K562 (cell line): Measurements from ENCODE around the gene PDE4D.

Experiments used
- CHD7 ChIP-seq: fragments of 200-600 bp; sonication (generic); IDR thresholded peaks from one replicate; pipeline ENCODE4 v1.6.1; 2012; ENCODE audit warnings: mild to moderate bottlenecking, low read depth, low read length, inconsistent platforms
- CTCF ChIP-seq, 3 experiments: IDR thresholded peaks in 2 of 3; conservative IDR thresholded peaks in 1 of 3; 2 replicates each; pipeline ENCODE4 v1.5.1; 2011 to 2012; ENCODE audit warnings: low read length in 3 of 3, mild to moderate bottlenecking in 3 of 3, control low read depth in 2 of 3, improper control_type of control experiment in 1 of 3, inconsistent platforms in 1 of 3, low read depth in 1 of 3, mixed read lengths in 1 of 3, moderate library complexity in 1 of 3; ENCODE audit not compliant: insufficient read depth in 2 of 3
- ELK1 ChIP-seq: sonication (generic); formaldehyde crosslinking; IDR thresholded peaks from 2 replicates; pipeline ENCODE4 v1.8.1; 2022; ENCODE audit warnings: missing genetic modification reagents
- FOSL1 ChIP-seq: fragments of 200-800 bp; sonication (Bioruptor generic); conservative IDR thresholded peaks from 2 replicates; pipeline ENCODE4 v1.6.1; 2016; ENCODE audit warnings: missing genetic modification characterization, missing compliant biosample characterization
- FOXJ2 ChIP-seq: fragments of 200-800 bp; sonication (Bioruptor generic); IDR thresholded peaks from 2 replicates; pipeline ENCODE4 v1.6.1; 2016; ENCODE audit warnings: missing genetic modification characterization, missing compliant biosample characterization
- HDAC2 ChIP-seq: fragments of 450-650 bp; IDR thresholded peaks from 2 replicates; pipeline ENCODE4 v1.6.1; 2016; ENCODE audit warnings: mild to moderate bottlenecking
- RBM17 ChIP-seq: fragments of 200-400 bp; formaldehyde crosslinking; IDR thresholded peaks from 2 replicates; pipeline ENCODE4 v1.6.1; 2017; ENCODE audit warnings: low read depth, mild to moderate bottlenecking, low read length, borderline replicate concordance
- TBL1XR1 ChIP-seq, 2 experiments: IDR thresholded peaks; 2 replicates each; pipeline ENCODE4 v1.6.1; 2012; ENCODE audit warnings: improper control_type of control experiment in 2 of 2, low read length in 2 of 2, mild to moderate bottlenecking in 1 of 2
- ZBTB26 ChIP-seq: fragments of 450-650 bp; formaldehyde crosslinking; IDR thresholded peaks from 2 replicates; pipeline ENCODE4 v1.4.0; 2022; ENCODE audit warnings: missing genetic modification characterization
- ZNF143 ChIP-seq: sonication (generic); formaldehyde crosslinking; IDR thresholded peaks from 2 replicates; pipeline ENCODE4 v1.9.0; 2022; ENCODE audit warnings: mild to moderate bottlenecking, missing genetic modification reagents
- ZNF444 ChIP-seq: fragments of 250-450 bp; sonication (Bioruptor Pico); IDR thresholded peaks from 2 replicates; pipeline ENCODE4 v1.4.0; 2020; ENCODE audit warnings: mild to moderate bottlenecking, moderate library complexity

GRCh38 chr5:59753599-59753998 is 139.9 kb downstream of the PDE4D start:
- no peak for TF ChIP-seq ELK1 (CRISPR knock-in tag)
- no peak for TF ChIP-seq FOSL1
- no peak for TF ChIP-seq HDAC2
- no peak for TF ChIP-seq CHD7
- no peak for TF ChIP-seq ZBTB26 (CRISPR knock-in tag)
- TF ChIP-seq CTCF (IDR thresholded peaks at IDR 0.05 in 2 of 3, conservative IDR thresholded peaks at IDR 0.05 in 1 of 3; ENCODE audit: insufficient read depth in 2 of 3, low read depth in 1 of 3, low read length in 3 of 3), result no peak
- no peak for TF ChIP-seq ZNF143 (CRISPR knock-in tag)
- TF ChIP-seq TBL1XR1 (IDR thresholded peaks at IDR 0.05; ENCODE audit: low read length in 2 of 2), result no peak
- no peak for TF ChIP-seq FOXJ2 (tag)
- TF ChIP-seq RBM17, result no peak
- no peak for TF ChIP-seq ZNF444 (CRISPR knock-in tag)
